Activated CD8-positive, alpha-beta memory T cell treated with anti-CD3 and anti-CD28 coated beads, Interleukin-2, amount 50 U/mL, for 24 hours (primary cell): ENCODE results near the gene CACNA1I.
"Not testable (repeated sequence)": the region's sequence is repeated elsewhere in the genome, so short reads cannot be mapped to it uniquely, and the experiment has no call there.

Experiments
- DNase-seq: peaks from one replicate; pipeline ENCODE4 v3.0.0-alpha.2; 2020; ENCODE audit errors: extremely low read depth

The CACNA1I gene

GRCh38 chr22:39570665-39571064 is at the start of gene CACNA1I:
Gene CACNA1I (plus strand): TSS chr22:39570753. CDS start chr22:39570753, 0 bp downstream.
- no peak for DNase-seq

GRCh38 chr22:39521106-39521885 is 49.3 kb upstream of the CACNA1I start:
- not testable (repeated sequence) for DNase-seq

GRCh38 chr22:39522091-39522490 is 48.5 kb upstream of the CACNA1I start:
- not testable (repeated sequence) for DNase-seq

- DNase-seq: no peak
Measured at GRCh38 chr22:39522567-39523300, 47.8 kb upstream of the CACNA1I start.

GRCh38 chr22:39524089-39524752 is 46.3 kb upstream of the CACNA1I start:
- DNase-seq: no peak

- no peak for DNase-seq
Measured at GRCh38 chr22:39524753-39525657, 45.5 kb upstream of the CACNA1I start.

GRCh38 chr22:39525658-39525975 is 44.9 kb upstream of the CACNA1I start:
- DNase-seq: no peak

GRCh38 chr22:39526736-39527171 is 43.8 kb upstream of the CACNA1I start:
- DNase-seq: no peak

GRCh38 chr22:39527481-39527961 is 43.0 kb upstream of the CACNA1I start:
- DNase-seq: no peak

- DNase-seq: no peak
Measured at GRCh38 chr22:39528080-39528661, 42.4 kb upstream of the CACNA1I start.

- DNase-seq: peak; percentile 64
Measured at GRCh38 chr22:39528681-39529486, 41.7 kb upstream of the CACNA1I start.

- DNase-seq: no peak
Measured at GRCh38 chr22:39529487-39529851, 41.1 kb upstream of the CACNA1I start.

- DNase-seq: no peak
Measured at GRCh38 chr22:39530116-39530515, 40.4 kb upstream of the CACNA1I start.

GRCh38 chr22:39530692-39531331 is 39.7 kb upstream of the CACNA1I start:
- DNase-seq: no peak

- peak; percentile 99 for DNase-seq
Measured at GRCh38 chr22:39532215-39533073, 38.1 kb upstream of the CACNA1I start, which contains the start of gene RPS19BP1. Gene RPS19BP1 (minus strand): TSS chr22:39532748. CDS start chr22:39532738, 10 bp downstream.

- no peak for DNase-seq
Measured at GRCh38 chr22:39534092-39534506, 36.5 kb upstream of the CACNA1I start.

- DNase-seq: peak; percentile 69
Measured at GRCh38 chr22:39534591-39535356, 35.8 kb upstream of the CACNA1I start.

GRCh38 chr22:39535357-39535725 is 35.2 kb upstream of the CACNA1I start:
- no peak for DNase-seq
